ENCODE measurements around the gene IL5.

DNA sequence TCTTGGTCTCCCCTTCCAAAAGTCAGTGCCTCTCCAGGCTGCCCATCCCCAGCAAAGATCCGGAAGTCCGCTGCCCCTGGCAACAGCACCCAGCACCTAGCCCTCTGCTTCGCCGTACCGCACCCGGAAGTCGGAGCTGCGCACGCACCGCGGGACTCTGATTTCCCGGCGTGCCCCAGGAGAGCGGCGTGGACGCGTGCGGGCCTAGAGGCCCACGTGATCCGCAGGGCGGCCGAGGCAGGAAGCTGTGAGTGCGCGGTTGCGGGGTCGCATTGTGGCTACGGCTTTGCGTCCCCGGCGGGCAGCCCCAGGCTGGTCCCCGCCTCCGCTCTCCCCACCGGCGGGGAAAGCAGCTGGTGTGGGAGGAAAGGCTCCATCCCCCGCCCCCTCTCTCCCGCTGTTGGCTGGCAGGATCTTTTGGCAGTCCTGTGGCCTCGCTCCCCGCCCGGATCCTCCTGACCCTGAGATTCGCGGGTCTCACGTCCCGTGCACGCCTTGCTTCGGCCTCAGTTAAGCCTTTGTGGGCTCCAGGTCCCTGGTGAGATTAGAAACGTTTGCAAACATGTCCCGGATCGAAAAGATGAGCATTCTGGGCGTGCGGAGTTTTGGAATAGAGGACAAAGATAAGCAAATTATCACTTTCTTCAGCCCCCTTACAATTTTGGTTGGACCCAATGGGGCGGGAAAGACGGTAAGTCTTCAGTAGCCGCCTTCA lies 13.6 kb upstream of the IL5 start, which contains the start of gene RAD50:
- TF ChIP-seq, protein P1, sequence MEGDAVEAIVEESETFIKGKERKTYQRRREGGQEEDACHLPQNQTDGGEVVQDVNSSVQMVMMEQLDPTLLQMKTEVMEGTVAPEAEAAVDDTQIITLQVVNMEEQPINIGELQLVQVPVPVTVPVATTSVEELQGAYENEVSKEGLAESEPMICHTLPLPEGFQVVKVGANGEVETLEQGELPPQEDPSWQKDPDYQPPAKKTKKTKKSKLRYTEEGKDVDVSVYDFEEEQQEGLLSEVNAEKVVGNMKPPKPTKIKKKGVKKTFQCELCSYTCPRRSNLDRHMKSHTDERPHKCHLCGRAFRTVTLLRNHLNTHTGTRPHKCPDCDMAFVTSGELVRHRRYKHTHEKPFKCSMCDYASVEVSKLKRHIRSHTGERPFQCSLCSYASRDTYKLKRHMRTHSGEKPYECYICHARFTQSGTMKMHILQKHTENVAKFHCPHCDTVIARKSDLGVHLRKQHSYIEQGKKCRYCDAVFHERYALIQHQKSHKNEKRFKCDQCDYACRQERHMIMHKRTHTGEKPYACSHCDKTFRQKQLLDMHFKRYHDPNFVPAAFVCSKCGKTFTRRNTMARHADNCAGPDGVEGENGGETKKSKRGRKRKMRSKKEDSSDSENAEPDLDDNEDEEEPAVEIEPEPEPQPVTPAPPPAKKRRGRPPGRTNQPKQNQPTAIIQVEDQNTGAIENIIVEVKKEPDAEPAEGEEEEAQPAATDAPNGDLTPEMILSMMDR (IDR thresholded peaks at IDR 0.05) = peak in 1 of 5 experiments; percentile 38
- peak; percentile 19 to 95 for TF ChIP-seq EP300 (IDR thresholded peaks at IDR 0.05)
